Mammary epithelial cell (primary cell): ENCODE measurements around the gene ENC1.

Experiments used
- EZH2 ChIP-seq: IDR thresholded peaks from 2 replicates; pipeline ENCODE4 v1.6.1; 2012; ENCODE audit warnings: low read length, inconsistent platforms, borderline replicate concordance
- TF ChIP-seq, protein P1 (sequence below), 2 donors: IDR thresholded peaks in 1 of 2; conservative IDR thresholded peaks in 1 of 2; 2 replicates each; pipeline ENCODE4 v1.5.1; 2011 to 2012; ENCODE audit warnings: inconsistent platforms in 2 of 2, low read length in 2 of 2, mild to moderate bottlenecking in 2 of 2, control low read depth in 1 of 2, low read depth in 1 of 2; ENCODE audit not compliant: insufficient read depth in 1 of 2; ENCODE audit errors: extremely low read depth in 1 of 2

DNA sequence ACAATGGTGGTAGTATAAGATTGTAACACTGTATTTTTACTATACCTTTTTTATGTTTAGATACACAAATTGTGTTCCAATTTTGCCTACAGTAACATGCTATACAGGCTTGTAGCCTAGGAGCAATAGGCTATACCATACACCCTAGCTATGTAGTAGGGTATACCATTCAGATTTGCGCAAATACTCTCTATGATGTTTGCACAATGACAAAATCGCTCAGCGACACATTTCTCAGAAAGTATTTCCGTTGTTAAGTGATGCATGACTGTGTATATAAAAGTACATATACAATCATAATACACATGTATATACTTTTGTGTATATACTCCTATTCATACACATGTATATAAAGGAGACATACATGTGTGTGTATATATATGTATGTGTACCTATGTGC lies 34.8 kb downstream of the ENC1 start:
- TF ChIP-seq, protein P1, sequence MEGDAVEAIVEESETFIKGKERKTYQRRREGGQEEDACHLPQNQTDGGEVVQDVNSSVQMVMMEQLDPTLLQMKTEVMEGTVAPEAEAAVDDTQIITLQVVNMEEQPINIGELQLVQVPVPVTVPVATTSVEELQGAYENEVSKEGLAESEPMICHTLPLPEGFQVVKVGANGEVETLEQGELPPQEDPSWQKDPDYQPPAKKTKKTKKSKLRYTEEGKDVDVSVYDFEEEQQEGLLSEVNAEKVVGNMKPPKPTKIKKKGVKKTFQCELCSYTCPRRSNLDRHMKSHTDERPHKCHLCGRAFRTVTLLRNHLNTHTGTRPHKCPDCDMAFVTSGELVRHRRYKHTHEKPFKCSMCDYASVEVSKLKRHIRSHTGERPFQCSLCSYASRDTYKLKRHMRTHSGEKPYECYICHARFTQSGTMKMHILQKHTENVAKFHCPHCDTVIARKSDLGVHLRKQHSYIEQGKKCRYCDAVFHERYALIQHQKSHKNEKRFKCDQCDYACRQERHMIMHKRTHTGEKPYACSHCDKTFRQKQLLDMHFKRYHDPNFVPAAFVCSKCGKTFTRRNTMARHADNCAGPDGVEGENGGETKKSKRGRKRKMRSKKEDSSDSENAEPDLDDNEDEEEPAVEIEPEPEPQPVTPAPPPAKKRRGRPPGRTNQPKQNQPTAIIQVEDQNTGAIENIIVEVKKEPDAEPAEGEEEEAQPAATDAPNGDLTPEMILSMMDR (conservative IDR thresholded peaks at IDR 0.05 in 1 of 2, IDR thresholded peaks at IDR 0.05 in 1 of 2; ENCODE audit: extremely low read depth in 1 of 2, insufficient read depth in 1 of 2, low read depth in 1 of 2, low read length in 2 of 2), result no peak
- no peak for TF ChIP-seq EZH2
